Thyroid gland (tissue), 4 donors: Measurements from ENCODE around the gene ADPRM. TPM values are rescaled to one million over a fixed set of nuclear protein-coding genes. Genes with fewer than 3 reads are reported as not detected.

Experiments
- DNase-seq, 2 donors: peaks; one replicate each; pipeline ENCODE4 v3.0.0-alpha.2; 2019
- H3K27ac ChIP-seq, 3 donors: fragments of 200-600 bp; sonication (generic); 1 replicate in 2 of 3; 2 replicates in 1 of 3; pipeline ENCODE4 v1.5.1; 2016 to 2019; ENCODE audit warnings: mild to moderate bottlenecking in 1 of 3, moderate library complexity in 1 of 3
- H3K27me3 ChIP-seq: fragments of 200-600 bp; sonication (generic); one replicate; pipeline ENCODE4 v1.5.1; 2019
- H3K36me3 ChIP-seq, 2 donors: fragments of 200-600 bp; sonication (generic); one replicate each; pipeline ENCODE4 v1.5.1; 2016 to 2019
- H3K4me1 ChIP-seq, 2 donors: fragments of 200-600 bp; sonication (generic); one replicate each; pipeline ENCODE4 v1.5.1; 2017 to 2019
- H3K4me3 ChIP-seq, 3 donors: fragments of 200-600 bp; sonication (generic); replicated peaks in 1 of 3; 1 replicate in 2 of 3; 2 replicates in 1 of 3; pipeline ENCODE4 v1.5.1; 2016; ENCODE audit warnings: mild to moderate bottlenecking in 1 of 3
- H3K9me3 ChIP-seq: fragments of 200-600 bp; sonication (generic); one replicate; pipeline ENCODE4 v1.5.1; 2017
- CTCF ChIP-seq, 6 experiments: fragments of 200-600 bp in 3 of 6; fragments of 450-650 bp in 3 of 6; sonication (generic) in 3 of 6; IDR thresholded peaks; one replicate each; pipeline ENCODE4 v1.5.1; 2016 to 2019; ENCODE audit warnings: antibody characterized with exemption in 6 of 6, mild to moderate bottlenecking in 2 of 6, inconsistent platforms in 1 of 6, moderate library complexity in 1 of 6
- POLR2A ChIP-seq, 2 donors: fragments of 450-650 bp; IDR thresholded peaks; one replicate each; pipeline ENCODE4 v1.6.1; 2017; ENCODE audit warnings: antibody characterized with exemption in 2 of 2, mild to moderate bottlenecking in 2 of 2, moderate library complexity in 1 of 2
- WGBS, 2 donors: methylation state at CpG; one replicate each; pipeline ENCODE4 v1.1.5; 2017; 5-methylcytosine and 5-hydroxymethylcytosine counted together
- intact Hi-C: fragments of 100-400 bp; cut with DNase I; formaldehyde crosslinking; loops from one replicate; pipeline ENCODE4 v1.15.1; 2023
- total RNA-seq, 4 donors: library from RNA; depleted of rRNA; stranded (reverse); fragments of >200 nt; gene quantifications; one replicate each; pipeline ENCODE4 v1.2.3, GENCODE V29; 2016

Gene ADPRM
- total RNA-seq, 4 donors from 2014 or later, result 16.3 to 21.4 (median 19.4) TPM

GRCh38 chr17:10652984-10653659 lies 44.3 kb upstream of the ADPRM start:
- TF ChIP-seq POLR2A (IDR thresholded peaks at IDR 0.05) (no peak), CTCF (IDR thresholded peaks at IDR 0.05) (no peak)
- Histone ChIP-seq H3K27me3 (no peaks in the 10 kb centered on the region), H3K36me3 (no peaks in the 10 kb centered on the region), H3K4me1 (no peaks in the 10 kb centered on the region), H3K4me3 (no peak overlapping the region), H3K27ac (no peak overlapping the region), H3K9me3 (no peaks in the 10 kb centered on the region)
- intact Hi-C loops, result no loop called here
- DNase-seq, result no peak
- 72 to 76% methylated on average over 10 to 11 of the region's 11 CpGs for whole genome bisulfite sequencing, 2 donors

DNA sequence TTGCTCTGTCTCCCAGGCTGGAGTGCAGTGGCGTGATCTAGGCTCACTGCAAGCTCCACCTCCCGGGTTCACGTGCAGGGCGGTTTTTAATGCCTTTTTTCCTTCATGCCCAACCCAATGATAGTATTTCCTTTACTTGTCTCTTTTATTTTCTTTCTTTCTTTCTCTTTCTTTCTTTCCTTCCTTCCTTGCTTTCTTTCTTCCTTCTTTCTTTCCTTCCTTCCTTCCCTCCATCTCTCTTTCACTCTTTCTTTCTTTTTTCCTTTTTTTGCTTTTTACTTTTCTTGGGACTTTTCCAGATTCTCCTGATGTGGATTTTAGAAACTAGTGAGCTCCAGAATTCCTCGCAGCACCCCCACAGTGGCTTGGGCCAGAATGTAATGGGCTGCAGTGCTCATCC lies 43.4 kb upstream of the ADPRM start:
- no peaks in the 10 kb centered on the region for H3K9me3 ChIP-seq
- H3K27me3 ChIP-seq, result no peaks in the 10 kb centered on the region
- no peaks in the 10 kb centered on the region for H3K36me3 ChIP-seq
- no peak overlapping the region for H3K4me3 ChIP-seq
- no peak overlapping the region for H3K27ac ChIP-seq
- no peaks in the 10 kb centered on the region for H3K4me1 ChIP-seq
- TF ChIP-seq CTCF (IDR thresholded peaks at IDR 0.05), result no peak
- no peak for TF ChIP-seq POLR2A (IDR thresholded peaks at IDR 0.05)
- DNase-seq, result no peak
- WGBS, 2 donors, result 87 to 93% methylated on average over 5 of the region's 5 CpGs
- intact Hi-C loops, result no loop called here

DNA sequence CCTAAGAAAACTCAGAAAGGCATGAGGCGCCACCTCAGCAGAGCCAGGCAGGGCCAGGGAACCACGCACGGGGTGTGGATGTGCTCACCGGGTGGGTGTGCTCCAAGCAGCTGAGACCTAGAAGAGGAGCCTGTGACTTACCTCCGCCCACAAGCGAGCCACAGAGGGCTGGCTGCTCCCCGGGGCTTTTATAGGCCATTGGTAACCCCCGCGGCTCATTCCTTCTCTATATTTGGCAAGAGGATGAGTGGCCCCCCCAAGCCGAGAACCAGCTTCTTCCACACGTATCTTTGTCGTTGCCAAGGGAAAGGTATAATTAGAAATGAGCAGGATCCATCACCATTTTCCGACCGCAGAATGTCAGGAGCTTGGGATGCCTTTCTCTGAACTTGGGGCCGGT lies 40.2 kb upstream of the ADPRM start, which contains the start of gene MYH3:
MYH3 (minus strand) TSS at position 162 of the 400 bp plus-strand sequence. CDS start 2,245 bp downstream, outside the sequence.
- Histone ChIP-seq H3K4me1 (no peaks in the 10 kb centered on the region), H3K4me3 (no peak within 1 kb of the TSS), H3K36me3 (no peaks in the 10 kb centered on the region), H3K27me3 (no peaks in the 10 kb centered on the region), H3K9me3 (no peaks in the 10 kb centered on the region), H3K27ac (no peak within 1 kb of the TSS)
- TF ChIP-seq POLR2A (IDR thresholded peaks at IDR 0.05) (no peak), CTCF (IDR thresholded peaks at IDR 0.05) (no peak)
- intact Hi-C loops, result no loop called here
- 85 to 89% methylated on average over 10 to 12 of the region's 15 CpGs for WGBS, 2 donors
- DNase-seq, result no peak

GRCh38 chr17:10657879-10658278 lies 39.5 kb upstream of the ADPRM start:
- Histone ChIP-seq H3K4me1 (no peaks in the 10 kb centered on the region), H3K9me3 (no peaks in the 10 kb centered on the region), H3K4me3 (no peak overlapping the region), H3K36me3 (no peaks in the 10 kb centered on the region), H3K27ac (no peak overlapping the region), H3K27me3 (no peaks in the 10 kb centered on the region)
- intact Hi-C loops, result no loop called here
- TF ChIP-seq CTCF (IDR thresholded peaks at IDR 0.05) (no peak), POLR2A (IDR thresholded peaks at IDR 0.05) (no peak)
- DNase-seq, result no peak
- WGBS, 2 donors, result 81 to 84% methylated on average over 10 of the region's 10 CpGs

GRCh38 chr17:10661437-10661836 lies 36.0 kb upstream of the ADPRM start:
- H3K36me3 ChIP-seq, result no peaks in the 10 kb centered on the region
- TF ChIP-seq CTCF (IDR thresholded peaks at IDR 0.05) (no peak), POLR2A (IDR thresholded peaks at IDR 0.05) (no peak)
- no peaks in the 10 kb centered on the region for H3K9me3 ChIP-seq
- no peak overlapping the region for H3K27ac ChIP-seq
- 83 to 92% methylated on average over 10 of the region's 10 CpGs for WGBS, 2 donors
- intact Hi-C loops, result no loop called here
- H3K4me3 ChIP-seq, result no peak overlapping the region
- H3K4me1 ChIP-seq, result peaks cover 0 to 6% of the 10 kb centered on the region in 2 donors
- no peaks in the 10 kb centered on the region for H3K27me3 ChIP-seq
- DNase-seq, result no peak
